WTC11 (cell line): Measurements from ENCODE around the gene ITPKA. TPM values are rescaled to one million over a fixed set of nuclear protein-coding genes. Genes with fewer than 3 reads are reported as not detected.

Source experiments
- ATAC-seq: fragments of 200-7000 bp; cut with Tn5 transposase; 2 replicates; pipeline ENCODE4 v1.10.0; 2021; ENCODE audit warnings: mild to moderate bottlenecking, moderate library complexity
- CTCF ChIA-PET: fragments of 300-600 bp; sonication (Branson Sonifier 250); formaldehyde crosslinking; loops from one replicate; lab custom pipeline; 2021; ENCODE audit warnings: antibody characterized with exemption; lab: Charles Lee
- POLR2A ChIA-PET: fragments of 350-600 bp; sonication (Branson Sonifier 250); formaldehyde crosslinking; loops from one replicate; lab custom pipeline; 2021; ENCODE audit warnings: antibody characterized with exemption; lab: Charles Lee
- DNase-seq: peaks from one replicate; pipeline ENCODE4 v3.0.0; 2021; ENCODE audit warnings: low spot score
- H3K27ac Mint-ChIP-seq: 2 replicates; pipeline ENCODE4 v1.8.0; 2021; ENCODE audit warnings: mixed read lengths
- H3K27me3 Mint-ChIP-seq: 2 replicates; pipeline ENCODE4 v1.8.0; 2021; ENCODE audit warnings: low read depth, mild to moderate bottlenecking, moderate library complexity, mixed read lengths
- H3K36me3 Mint-ChIP-seq: 2 replicates; pipeline ENCODE4 v1.8.0; 2021; ENCODE audit warnings: mixed read lengths
- H3K4me1 Mint-ChIP-seq: 2 replicates; pipeline ENCODE4 v1.8.0; 2022; ENCODE audit warnings: mixed read lengths
- H3K4me3 Mint-ChIP-seq: 2 replicates; pipeline ENCODE4 v1.8.0; 2021; ENCODE audit warnings: mild to moderate bottlenecking, moderate library complexity, mixed read lengths
- H3K9me3 Mint-ChIP-seq: 2 replicates; pipeline ENCODE4 v1.8.0; 2021; ENCODE audit warnings: mixed read lengths
- ELF4 ChIP-seq: sonication (generic); formaldehyde crosslinking; IDR thresholded peaks from 2 replicates; pipeline ENCODE4 v1.8.1; 2022; ENCODE audit warnings: low read depth, mild to moderate bottlenecking, moderate library complexity, missing genetic modification reagents
- EMX1 ChIP-seq: fragments of 250-450 bp; sonication (Bioruptor Pico); IDR thresholded peaks from 2 replicates; pipeline ENCODE4 v1.8.0; 2021; ENCODE audit warnings: mild to moderate bottlenecking
- ESRRA ChIP-seq: sonication (generic); formaldehyde crosslinking; IDR thresholded peaks from 2 replicates; pipeline ENCODE4 v1.8.1; 2022; ENCODE audit warnings: mild to moderate bottlenecking, missing genetic modification reagents, borderline replicate concordance
- GABPB1 ChIP-seq: sonication (generic); formaldehyde crosslinking; IDR thresholded peaks from 2 replicates; pipeline ENCODE4 v1.8.1; 2023; ENCODE audit warnings: mild to moderate bottlenecking, missing genetic modification reagents
- NR1H2 ChIP-seq: sonication (generic); formaldehyde crosslinking; IDR thresholded peaks from 2 replicates; pipeline ENCODE4 v1.9.0; 2021; ENCODE audit warnings: mild to moderate bottlenecking, moderate library complexity, missing genetic modification reagents
- OVOL2 ChIP-seq: fragments of 250-450 bp; sonication (Bioruptor Pico); IDR thresholded peaks from 2 replicates; pipeline ENCODE4 v1.9.0; 2021; ENCODE audit warnings: mild to moderate bottlenecking, borderline replicate concordance
- RELA ChIP-seq: sonication (generic); formaldehyde crosslinking; IDR thresholded peaks from 2 replicates; pipeline ENCODE4 v1.8.1; 2022; ENCODE audit warnings: missing genetic modification reagents, mild to moderate bottlenecking, borderline replicate concordance
- TEAD4 ChIP-seq: sonication (generic); formaldehyde crosslinking; IDR thresholded peaks from 2 replicates; pipeline ENCODE4 v1.8.0; 2022; ENCODE audit warnings: mild to moderate bottlenecking, missing genetic modification reagents
- ZBTB21 ChIP-seq: sonication (generic); formaldehyde crosslinking; IDR thresholded peaks from 2 replicates; pipeline ENCODE4 v1.8.1; 2023; ENCODE audit warnings: mild to moderate bottlenecking, missing genetic modification reagents, borderline replicate concordance
- ZNF232 ChIP-seq: sonication (generic); formaldehyde crosslinking; IDR thresholded peaks from 2 replicates; pipeline ENCODE4 v1.8.0; 2022; ENCODE audit warnings: mild to moderate bottlenecking, missing genetic modification reagents
- ZNF263 ChIP-seq: sonication (generic); formaldehyde crosslinking; IDR thresholded peaks from 2 replicates; pipeline ENCODE4 v1.8.1; 2022; ENCODE audit warnings: low read depth, mild to moderate bottlenecking, moderate library complexity, missing genetic modification reagents
- total RNA-seq: library from RNA; stranded (reverse); gene quantifications from 3 replicates; pipeline ENCODE4 v1.2.3, GENCODE V29; 2021
- TF ChIP-seq, protein P1 (sequence below): sonication (generic); formaldehyde crosslinking; IDR thresholded peaks from 2 replicates; pipeline ENCODE4 v1.8.1; 2023; ENCODE audit warnings: mild to moderate bottlenecking, missing genetic modification reagents
- TF ChIP-seq, protein P2 (sequence below): fragments of 250-450 bp; sonication (Bioruptor Pico); IDR thresholded peaks from 2 replicates; pipeline ENCODE4 v1.9.0; 2021; ENCODE audit warnings: mild to moderate bottlenecking, borderline replicate concordance
- TF ChIP-seq, protein P3 (sequence below): sonication (generic); formaldehyde crosslinking; IDR thresholded peaks from 2 replicates; pipeline ENCODE4 v1.8.1; 2023; ENCODE audit warnings: mild to moderate bottlenecking, missing genetic modification reagents, moderate library complexity
- TF ChIP-seq, protein P4 (sequence below): sonication (generic); formaldehyde crosslinking; IDR thresholded peaks from 2 replicates; pipeline ENCODE4 v1.8.1; 2022; ENCODE audit warnings: mild to moderate bottlenecking, moderate library complexity, missing genetic modification reagents
- TF ChIP-seq, protein P5 (sequence below): sonication (generic); formaldehyde crosslinking; IDR thresholded peaks from 2 replicates; pipeline ENCODE4 v1.8.0; 2023; ENCODE audit warnings: missing genetic modification reagents
- TF ChIP-seq, protein P6 (sequence below): sonication (generic); formaldehyde crosslinking; conservative IDR thresholded peaks from 2 replicates; pipeline ENCODE4 v1.8.1; 2022; ENCODE audit warnings: mild to moderate bottlenecking, missing genetic modification reagents
- TF ChIP-seq, protein P7 (sequence below): sonication (generic); formaldehyde crosslinking; IDR thresholded peaks from 2 replicates; pipeline ENCODE4 v1.8.0; 2023; ENCODE audit warnings: mild to moderate bottlenecking, missing genetic modification reagents

ITPKA gene
- total RNA-seq, 1 experiment from 2014 or later, result 1.2 TPM

DNA sequence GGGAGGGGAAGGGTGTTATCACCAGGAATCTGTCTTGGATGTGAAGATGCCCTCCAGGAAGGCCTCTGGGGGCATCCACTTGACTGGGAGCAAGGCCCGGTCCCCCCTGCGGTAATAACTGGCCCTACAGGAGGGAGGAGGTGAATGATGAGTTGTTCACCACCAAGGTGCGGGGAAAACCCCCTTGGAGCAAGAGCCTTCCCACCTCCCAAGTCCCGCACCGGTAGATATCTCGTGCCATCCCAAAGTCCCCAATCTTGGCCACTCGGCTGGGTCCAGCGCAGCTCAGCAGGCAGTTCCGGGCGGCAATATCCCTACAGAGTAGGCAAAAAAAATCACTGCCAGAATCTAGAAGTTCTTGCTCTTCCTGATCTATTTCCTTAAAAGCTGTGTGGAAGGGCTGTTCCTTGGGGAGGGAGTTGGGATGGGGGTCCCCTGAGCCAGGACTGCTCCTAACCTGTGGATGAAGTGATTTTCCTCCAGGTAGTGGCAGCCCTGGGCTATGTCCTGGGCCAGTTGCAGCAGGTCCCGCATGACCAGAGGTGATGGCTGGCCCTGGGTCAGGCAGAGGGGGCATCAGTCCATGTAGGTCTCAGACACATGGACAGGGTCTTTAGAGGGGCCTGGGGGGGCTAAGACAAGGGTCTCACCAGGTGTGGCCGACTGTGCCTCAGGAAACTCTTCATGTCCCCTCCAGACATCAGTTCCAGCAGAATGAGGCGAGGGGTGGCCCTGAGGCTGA, 11.2 kb downstream of the ITPKA start (continued):
- TF ChIP-seq, protein P1, sequence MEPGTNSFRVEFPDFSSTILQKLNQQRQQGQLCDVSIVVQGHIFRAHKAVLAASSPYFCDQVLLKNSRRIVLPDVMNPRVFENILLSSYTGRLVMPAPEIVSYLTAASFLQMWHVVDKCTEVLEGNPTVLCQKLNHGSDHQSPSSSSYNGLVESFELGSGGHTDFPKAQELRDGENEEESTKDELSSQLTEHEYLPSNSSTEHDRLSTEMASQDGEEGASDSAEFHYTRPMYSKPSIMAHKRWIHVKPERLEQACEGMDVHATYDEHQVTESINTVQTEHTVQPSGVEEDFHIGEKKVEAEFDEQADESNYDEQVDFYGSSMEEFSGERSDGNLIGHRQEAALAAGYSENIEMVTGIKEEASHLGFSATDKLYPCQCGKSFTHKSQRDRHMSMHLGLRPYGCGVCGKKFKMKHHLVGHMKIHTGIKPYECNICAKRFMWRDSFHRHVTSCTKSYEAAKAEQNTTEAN (CRISPR knock-in tag), result no peak
- TF ChIP-seq ESRRA (CRISPR knock-in tag), result no peak
- TF ChIP-seq, protein P2, sequence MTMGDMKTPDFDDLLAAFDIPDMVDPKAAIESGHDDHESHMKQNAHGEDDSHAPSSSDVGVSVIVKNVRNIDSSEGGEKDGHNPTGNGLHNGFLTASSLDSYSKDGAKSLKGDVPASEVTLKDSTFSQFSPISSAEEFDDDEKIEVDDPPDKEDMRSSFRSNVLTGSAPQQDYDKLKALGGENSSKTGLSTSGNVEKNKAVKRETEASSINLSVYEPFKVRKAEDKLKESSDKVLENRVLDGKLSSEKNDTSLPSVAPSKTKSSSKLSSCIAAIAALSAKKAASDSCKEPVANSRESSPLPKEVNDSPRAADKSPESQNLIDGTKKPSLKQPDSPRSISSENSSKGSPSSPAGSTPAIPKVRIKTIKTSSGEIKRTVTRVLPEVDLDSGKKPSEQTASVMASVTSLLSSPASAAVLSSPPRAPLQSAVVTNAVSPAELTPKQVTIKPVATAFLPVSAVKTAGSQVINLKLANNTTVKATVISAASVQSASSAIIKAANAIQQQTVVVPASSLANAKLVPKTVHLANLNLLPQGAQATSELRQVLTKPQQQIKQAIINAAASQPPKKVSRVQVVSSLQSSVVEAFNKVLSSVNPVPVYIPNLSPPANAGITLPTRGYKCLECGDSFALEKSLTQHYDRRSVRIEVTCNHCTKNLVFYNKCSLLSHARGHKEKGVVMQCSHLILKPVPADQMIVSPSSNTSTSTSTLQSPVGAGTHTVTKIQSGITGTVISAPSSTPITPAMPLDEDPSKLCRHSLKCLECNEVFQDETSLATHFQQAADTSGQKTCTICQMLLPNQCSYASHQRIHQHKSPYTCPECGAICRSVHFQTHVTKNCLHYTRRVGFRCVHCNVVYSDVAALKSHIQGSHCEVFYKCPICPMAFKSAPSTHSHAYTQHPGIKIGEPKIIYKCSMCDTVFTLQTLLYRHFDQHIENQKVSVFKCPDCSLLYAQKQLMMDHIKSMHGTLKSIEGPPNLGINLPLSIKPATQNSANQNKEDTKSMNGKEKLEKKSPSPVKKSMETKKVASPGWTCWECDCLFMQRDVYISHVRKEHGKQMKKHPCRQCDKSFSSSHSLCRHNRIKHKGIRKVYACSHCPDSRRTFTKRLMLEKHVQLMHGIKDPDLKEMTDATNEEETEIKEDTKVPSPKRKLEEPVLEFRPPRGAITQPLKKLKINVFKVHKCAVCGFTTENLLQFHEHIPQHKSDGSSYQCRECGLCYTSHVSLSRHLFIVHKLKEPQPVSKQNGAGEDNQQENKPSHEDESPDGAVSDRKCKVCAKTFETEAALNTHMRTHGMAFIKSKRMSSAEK (CRISPR knock-in tag), result no peak
- no peak for TF ChIP-seq NR1H2 (CRISPR knock-in tag)
- no peak for TF ChIP-seq GABPB1 (CRISPR knock-in tag)
- TF ChIP-seq RELA, result no peak
- TF ChIP-seq, protein P3, sequence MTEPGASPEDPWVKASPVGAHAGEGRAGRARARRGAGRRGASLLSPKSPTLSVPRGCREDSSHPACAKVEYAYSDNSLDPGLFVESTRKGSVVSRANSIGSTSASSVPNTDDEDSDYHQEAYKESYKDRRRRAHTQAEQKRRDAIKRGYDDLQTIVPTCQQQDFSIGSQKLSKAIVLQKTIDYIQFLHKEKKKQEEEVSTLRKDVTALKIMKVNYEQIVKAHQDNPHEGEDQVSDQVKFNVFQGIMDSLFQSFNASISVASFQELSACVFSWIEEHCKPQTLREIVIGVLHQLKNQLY (CRISPR knock-in tag), result no peak
- TF ChIP-seq, protein P4, sequence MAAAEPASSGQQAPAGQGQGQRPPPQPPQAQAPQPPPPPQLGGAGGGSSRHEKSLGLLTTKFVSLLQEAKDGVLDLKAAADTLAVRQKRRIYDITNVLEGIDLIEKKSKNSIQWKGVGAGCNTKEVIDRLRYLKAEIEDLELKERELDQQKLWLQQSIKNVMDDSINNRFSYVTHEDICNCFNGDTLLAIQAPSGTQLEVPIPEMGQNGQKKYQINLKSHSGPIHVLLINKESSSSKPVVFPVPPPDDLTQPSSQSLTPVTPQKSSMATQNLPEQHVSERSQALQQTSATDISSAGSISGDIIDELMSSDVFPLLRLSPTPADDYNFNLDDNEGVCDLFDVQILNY (CRISPR knock-in tag), result no peak
- TF ChIP-seq ZNF232, result no peak
- TF ChIP-seq, protein P5, sequence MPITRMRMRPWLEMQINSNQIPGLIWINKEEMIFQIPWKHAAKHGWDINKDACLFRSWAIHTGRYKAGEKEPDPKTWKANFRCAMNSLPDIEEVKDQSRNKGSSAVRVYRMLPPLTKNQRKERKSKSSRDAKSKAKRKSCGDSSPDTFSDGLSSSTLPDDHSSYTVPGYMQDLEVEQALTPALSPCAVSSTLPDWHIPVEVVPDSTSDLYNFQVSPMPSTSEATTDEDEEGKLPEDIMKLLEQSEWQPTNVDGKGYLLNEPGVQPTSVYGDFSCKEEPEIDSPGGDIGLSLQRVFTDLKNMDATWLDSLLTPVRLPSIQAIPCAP (CRISPR knock-in tag), result no peak
- no peak for TF ChIP-seq ZBTB21 (CRISPR knock-in tag)
- TF ChIP-seq ELF4 (CRISPR knock-in tag), result no peak
- no peak for TF ChIP-seq EMX1

DNA sequence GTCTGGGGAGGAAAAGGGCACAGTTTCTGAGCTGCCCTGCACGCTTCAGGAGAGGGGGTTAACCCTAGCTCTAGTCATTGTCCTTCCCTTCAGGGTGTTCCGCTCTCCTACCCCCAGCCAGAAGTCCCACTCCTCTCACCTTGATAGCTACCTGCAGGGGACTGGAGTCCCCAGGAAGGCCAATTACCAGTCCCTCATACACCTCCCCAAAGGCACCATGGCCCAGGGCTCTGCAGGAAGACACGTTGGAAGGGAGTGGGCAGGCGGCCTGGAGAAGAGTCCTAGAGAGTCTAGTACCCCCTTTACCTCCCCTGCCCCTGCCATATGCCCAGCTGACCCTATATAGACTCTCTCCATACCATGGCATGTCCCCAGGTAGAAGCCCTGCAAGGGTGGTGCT, 12.1 kb downstream of the ITPKA start:
- Mint-ChIP-seq H3K27ac (no peak overlapping the region), H3K9me3 (no peaks in the 10 kb centered on the region), H3K36me3 (no peaks in the 10 kb centered on the region), H3K4me1 (peaks cover 15% of the 10 kb centered on the region), H3K27me3 (peaks cover 98% of the 10 kb centered on the region), H3K4me3 (no peak overlapping the region)
- TF ChIP-seq TEAD4 (CRISPR knock-in tag) (no peak), ZNF263 (CRISPR knock-in tag) (no peak), OVOL2 (no peak)
- TF ChIP-seq, protein P5 (CRISPR knock-in tag), result no peak
- TF ChIP-seq, protein P6, sequence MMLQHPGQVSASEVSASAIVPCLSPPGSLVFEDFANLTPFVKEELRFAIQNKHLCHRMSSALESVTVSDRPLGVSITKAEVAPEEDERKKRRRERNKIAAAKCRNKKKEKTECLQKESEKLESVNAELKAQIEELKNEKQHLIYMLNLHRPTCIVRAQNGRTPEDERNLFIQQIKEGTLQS (CRISPR knock-in tag), result no peak
- TF ChIP-seq, protein P7, sequence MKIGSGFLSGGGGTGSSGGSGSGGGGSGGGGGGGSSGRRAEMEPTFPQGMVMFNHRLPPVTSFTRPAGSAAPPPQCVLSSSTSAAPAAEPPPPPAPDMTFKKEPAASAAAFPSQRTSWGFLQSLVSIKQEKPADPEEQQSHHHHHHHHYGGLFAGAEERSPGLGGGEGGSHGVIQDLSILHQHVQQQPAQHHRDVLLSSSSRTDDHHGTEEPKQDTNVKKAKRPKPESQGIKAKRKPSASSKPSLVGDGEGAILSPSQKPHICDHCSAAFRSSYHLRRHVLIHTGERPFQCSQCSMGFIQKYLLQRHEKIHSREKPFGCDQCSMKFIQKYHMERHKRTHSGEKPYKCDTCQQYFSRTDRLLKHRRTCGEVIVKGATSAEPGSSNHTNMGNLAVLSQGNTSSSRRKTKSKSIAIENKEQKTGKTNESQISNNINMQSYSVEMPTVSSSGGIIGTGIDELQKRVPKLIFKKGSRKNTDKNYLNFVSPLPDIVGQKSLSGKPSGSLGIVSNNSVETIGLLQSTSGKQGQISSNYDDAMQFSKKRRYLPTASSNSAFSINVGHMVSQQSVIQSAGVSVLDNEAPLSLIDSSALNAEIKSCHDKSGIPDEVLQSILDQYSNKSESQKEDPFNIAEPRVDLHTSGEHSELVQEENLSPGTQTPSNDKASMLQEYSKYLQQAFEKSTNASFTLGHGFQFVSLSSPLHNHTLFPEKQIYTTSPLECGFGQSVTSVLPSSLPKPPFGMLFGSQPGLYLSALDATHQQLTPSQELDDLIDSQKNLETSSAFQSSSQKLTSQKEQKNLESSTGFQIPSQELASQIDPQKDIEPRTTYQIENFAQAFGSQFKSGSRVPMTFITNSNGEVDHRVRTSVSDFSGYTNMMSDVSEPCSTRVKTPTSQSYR (CRISPR knock-in tag), result no peak
- POLR2A ChIA-PET, result no interaction called here
- ATAC-seq (no peak), DNase-seq (no peak)
- CTCF ChIA-PET, result interaction anchor here (1.3 to 4.5 kb wide), 2 partner anchors 11 to 98 kb away, joined by 3 to 38 read pairs; partner anchors contain the start of gene ITPKA
